Raji (cell line): Measurements from ENCODE around the gene PSMA6.

ENCODE experiments used
- POLR2A ChIP-seq: IDR thresholded peaks from 2 replicates; pipeline ENCODE4 v1.6.1; 2011; ENCODE audit warnings: low read depth, low read length, control low read depth; ENCODE audit not compliant: insufficient read depth

The PSMA6 gene

DNA sequence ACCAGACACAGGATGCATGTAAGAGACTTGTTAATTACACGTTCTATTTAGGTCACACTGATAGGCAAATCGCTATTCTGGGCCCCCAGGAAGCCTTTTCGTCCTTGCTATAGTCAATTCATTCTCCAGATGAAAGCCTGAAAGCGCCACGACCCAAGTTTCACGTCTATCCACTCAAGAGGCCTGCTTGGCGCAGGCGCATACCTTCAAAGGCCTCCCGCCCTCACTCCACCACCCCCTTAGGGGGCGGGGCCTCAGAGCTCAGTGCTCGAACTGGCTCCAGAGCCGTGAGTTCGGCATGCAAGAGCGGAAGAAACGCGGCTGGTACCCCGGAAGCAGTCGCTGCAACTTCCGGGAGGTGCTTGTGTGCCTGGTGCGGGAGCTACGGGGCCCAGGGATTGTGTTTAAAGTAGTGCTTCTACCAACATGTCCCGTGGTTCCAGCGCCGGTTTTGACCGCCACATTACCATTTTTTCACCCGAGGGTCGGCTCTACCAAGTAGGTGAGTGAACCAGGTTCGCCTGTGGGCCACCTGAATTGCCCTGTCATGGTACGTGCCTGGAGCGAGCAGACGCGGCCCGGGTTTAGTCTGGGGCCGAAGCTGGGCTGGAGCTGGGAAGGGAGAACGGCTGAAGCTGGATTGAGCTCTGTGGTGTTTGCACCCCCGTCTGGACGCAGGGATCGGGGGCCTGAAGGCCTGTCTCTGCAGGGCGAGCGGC lies at the start of gene PSMA6:
Gene PSMA6, plus strand, starts transcription at position 332 of the 719 bp plus-strand sequence. Its CDS starts 95 bp downstream, at position 427.
- peak; percentile 77 for TF ChIP-seq POLR2A

DNA sequence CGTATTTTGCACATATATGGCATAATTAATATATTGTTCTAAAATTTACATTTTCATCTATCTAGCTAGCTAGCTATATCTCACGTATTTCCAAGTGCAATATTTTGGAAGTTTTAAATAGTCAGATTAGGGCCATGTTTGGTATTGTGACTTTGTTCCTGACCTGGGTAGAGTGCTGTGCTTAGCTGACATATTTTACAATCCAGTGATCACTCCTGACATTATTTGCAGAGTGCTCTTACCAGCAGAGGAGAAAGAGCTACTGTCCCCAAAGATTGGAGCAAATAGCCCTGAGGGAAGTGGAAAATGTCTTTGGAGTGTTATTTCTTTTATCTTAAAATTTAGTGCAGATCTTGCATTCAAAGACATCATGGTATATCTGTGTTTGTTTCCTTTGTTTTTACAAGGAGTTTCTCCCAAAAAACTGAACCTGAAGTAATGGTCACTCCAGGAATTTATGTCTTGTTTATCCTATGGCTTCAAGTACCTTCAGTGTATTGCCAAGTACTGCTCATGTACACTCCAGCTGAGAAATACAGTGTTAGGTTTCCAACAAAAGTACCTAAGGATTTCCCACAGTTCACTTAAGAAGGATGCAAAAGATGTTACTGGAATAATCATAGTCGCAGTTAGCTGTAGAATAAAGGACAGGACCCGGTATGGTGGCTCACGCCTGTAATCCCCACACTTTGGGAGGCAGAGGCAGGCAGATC lies 49.4 kb upstream of the PSMA6 start:
- no peak for TF ChIP-seq POLR2A

DNA sequence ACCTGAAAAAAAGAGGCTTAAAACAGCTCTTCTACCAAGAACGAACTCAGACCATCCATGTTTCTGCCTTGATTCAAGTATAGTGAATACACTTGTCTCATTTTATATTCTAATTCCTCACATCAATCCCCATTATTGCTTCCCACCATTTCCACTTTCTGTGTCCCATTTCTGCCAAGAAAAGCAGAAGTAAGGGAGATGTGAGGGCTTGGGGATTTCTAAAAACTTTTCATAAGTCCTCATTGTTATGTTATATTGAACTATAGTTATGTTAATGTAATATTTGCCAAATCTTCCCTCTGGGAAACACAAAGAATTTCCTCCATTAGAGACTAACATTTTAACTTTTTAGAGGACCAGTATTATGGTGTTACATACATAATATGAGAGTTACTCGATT lies 48.2 kb upstream of the PSMA6 start:
- TF ChIP-seq POLR2A, result no peak

DNA sequence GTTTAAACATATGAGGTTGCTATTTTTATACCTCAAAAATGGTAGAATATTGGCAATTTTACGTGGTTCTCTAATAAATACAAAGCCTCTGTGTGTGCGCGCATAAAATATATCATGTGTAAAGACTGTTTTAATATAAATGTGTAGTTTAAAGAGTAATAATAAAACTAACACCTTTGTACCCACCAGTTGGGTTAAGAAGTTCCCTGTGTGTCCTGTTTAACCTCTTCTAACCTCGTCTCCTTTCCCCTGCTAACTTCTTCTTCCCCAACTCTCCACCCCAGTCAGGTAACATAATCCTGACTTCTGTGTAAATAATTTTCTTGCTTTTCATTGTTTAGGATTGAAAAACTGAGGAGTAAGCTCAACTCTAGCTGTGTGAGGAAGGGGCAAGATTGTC lies 47.6 kb upstream of the PSMA6 start:
- TF ChIP-seq POLR2A, result no peak

DNA sequence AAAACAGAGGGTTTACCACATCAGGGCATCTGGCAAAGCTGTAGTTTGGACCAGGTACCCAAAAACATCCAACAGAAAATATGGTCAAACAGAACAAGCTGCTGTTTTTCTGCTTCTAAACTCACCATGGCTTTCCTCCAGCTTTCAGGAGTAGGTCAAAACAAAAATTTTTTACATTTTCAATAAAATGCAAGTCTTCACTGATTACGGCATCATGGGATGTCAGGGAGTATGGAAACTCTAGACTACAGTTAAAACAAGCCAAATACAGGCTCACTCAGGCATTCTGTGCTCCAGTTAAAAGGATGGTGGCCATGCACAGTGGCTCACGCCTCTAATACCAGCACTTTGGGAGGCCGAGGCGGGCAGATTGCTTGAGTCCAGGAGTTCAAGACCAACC lies 47.1 kb upstream of the PSMA6 start:
- TF ChIP-seq POLR2A, result no peak

DNA sequence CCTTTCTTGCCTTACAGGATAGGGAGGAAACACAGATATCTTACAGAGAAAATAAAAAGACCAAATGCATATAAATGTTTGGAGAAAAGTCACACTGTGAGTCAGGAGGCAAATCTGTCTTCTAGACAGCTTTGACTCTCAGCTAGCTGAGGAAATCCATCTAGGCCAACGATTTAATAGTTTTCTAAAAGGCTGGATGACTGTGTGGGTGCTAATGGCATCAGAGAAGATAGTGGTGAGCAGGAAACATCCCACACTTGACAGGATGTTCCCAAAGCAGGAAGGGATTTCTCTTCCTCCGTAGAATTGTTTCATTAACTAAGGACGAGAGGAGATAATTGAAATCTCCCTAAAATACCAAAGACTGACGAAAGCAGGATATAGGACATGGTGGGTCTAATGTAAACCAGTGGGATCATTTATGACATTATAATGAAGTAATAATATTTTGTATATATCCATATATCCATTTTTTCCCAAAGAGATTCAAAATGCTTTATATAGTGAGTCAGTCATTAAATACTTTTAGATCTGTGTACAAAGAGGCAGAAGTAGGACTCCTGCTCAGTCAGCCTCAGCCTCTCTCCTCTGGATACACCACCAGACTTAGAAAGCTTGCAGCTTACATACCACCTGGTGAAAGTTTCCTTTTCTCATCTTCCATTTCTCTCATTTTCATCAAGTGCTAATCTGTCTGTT lies 44.3 kb upstream of the PSMA6 start:
- TF ChIP-seq POLR2A, result no peak

DNA sequence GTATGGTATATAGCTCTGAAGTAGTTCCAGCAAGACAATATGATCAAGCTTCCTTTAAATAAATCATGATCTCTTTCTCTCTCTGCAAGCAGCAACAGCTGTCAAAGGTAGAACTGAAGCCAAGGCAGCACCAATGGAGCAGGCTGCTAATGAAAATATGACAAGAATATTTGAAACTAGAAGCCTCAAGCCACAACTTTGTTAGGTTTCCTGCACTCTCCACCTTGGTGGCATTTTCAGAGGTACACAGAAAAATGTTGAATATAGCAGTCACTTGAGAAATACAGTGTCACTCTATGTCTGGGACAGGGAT lies 43.8 kb upstream of the PSMA6 start:
- no peak for TF ChIP-seq POLR2A

DNA sequence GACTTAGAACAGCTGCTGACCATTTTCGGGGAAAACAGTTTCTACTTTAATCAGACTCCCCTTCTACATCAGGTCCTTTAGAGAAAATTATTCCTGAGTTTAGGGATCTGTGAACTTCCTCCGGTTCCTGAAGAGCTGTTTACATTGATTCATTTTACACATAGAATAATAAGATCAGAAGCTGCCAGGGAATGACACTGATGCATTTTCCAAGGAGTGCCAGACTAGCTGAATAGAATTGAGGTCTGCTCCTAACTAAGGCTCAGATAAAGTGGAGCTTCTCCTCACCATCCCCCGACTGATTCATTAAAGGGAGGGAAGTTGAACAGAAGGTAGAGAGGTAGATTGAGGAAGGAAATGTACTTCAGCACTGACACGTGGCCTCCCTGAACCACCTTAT lies 41.9 kb upstream of the PSMA6 start:
- TF ChIP-seq POLR2A, result no peak

DNA sequence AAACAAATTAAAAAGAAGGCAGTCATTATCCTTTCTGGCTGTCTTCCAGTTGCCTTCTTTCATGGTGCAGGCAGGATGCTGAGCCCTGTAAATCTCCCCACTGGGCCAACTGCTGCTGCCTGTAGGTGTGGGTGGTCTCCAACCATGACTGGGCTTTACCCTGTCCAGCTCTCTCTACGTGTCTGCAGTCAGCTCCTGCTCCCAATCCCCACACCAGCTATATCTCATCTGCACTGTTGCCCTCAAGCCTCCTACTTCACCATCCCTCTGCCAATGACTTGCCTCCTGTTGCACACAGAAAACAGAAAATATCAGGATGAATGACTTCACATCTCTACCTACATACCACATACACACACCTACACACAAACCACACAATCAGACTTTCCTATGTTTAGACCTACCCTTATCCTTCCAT lies 39.7 kb upstream of the PSMA6 start:
- no peak for TF ChIP-seq POLR2A

DNA sequence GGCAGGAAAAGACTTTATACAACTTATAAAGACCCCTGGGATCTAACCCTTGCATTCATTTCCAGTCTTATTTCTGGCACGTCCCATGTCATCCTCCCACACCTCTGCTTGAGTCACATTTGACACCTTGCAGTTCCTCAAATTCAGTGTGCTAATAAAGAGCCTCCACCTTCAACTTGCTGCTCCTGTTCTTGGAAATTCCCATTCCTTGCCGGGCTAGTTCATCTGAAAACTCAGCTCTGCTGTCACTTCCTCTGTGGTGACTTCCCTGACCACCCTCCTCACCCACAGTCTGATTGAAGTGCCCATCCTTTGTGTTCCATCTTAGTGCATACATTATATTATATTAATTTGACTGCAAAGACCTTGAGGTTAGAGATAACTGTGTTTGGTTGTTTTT lies 37.4 kb upstream of the PSMA6 start:
- no peak for TF ChIP-seq POLR2A

DNA sequence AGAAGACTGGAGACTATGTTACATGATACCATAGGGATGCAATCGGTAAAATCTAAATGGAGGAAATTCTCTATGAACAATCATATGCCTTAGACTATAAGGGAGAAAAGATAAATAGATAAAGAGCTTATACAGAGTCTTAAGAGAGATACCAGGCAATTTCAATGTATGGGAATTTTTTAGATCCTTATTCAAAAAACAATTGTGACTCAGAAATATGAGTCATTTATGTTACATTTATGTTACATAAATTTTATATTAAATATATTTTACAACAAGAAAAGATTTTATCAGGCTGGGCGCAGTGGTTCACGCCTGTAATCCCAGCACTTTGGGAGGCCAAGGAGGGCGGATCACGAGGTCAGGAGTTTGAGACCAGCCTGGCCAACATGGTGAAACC lies 36.5 kb upstream of the PSMA6 start:
- no peak for TF ChIP-seq POLR2A

DNA sequence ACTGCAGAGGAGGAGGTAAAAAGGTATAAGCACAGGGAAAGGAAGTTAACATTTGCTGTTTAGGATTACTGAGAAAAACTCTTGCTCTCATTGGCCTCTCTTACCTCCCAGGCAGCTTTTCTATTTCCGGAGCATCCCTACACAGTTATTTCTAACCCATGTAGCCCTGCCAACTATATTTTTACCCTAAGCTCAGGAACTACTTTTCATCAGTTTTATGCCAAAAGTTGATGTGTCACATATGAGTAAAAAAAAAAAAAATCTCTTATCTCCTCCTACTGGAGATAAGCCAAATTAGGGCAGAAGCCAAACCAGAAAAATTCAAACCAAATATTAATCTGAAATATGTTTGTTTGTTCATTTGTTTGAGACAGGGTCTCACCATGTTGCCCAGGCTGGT lies 34.4 kb upstream of the PSMA6 start:
- TF ChIP-seq POLR2A, result no peak

DNA sequence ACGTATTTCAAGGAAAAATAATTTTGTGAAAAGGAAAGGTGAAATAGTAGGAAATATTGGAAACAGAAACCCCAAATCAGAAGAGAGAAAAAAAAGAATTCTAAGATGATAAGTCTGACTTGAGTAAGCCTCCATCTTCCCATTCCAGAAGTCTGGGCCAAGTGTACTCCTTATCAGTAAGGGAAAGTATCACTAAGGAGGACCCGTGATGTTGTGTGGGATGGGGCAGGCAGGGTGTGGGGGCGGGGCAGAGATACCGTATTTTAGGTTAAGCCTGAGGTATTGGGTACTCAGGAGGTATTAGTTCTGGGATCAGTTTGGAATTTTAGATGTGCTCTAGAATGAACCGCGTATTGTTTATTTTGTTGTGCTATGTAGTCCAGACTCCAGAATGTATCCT lies 33.8 kb upstream of the PSMA6 start:
- TF ChIP-seq POLR2A, result no peak

DNA sequence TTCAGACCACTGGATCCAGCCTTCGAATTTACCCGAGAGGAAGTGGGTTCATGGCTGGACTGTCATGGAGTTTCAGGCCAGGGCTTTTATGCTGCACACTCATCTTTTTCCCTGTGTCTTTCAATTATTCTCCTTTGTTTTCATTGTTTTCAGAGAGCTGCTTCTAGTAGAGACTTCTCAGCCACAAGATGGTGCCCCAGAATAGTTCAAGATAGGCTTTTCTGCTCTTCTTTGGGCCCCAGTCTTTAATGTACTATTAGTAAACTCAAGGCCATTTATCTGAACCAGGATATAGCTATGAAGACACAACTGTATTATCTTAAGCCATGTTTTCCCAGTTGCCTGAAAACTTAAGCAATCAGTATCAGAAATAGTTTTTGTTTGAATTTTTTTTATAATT lies 30.4 kb upstream of the PSMA6 start:
- TF ChIP-seq POLR2A, result no peak

DNA sequence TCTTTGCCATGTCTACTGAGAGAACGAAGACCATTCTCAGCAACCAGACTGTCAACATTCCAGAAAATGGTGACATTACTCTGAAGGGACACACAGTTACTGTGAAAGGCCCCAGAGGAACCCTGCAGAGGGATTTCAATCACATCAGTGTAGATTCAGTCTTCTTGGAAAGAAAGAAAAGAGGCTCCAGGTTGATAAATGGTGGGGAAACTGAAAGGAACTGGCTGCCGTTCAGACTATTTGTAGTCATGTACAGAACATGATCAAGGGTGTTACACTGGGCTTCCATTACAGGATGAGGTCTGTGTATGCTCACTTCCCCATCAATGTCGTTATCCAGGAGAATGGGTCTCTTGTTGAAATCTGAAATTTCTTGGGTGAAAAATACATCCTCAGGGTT lies 29.7 kb upstream of the PSMA6 start:
- TF ChIP-seq POLR2A, result no peak

DNA sequence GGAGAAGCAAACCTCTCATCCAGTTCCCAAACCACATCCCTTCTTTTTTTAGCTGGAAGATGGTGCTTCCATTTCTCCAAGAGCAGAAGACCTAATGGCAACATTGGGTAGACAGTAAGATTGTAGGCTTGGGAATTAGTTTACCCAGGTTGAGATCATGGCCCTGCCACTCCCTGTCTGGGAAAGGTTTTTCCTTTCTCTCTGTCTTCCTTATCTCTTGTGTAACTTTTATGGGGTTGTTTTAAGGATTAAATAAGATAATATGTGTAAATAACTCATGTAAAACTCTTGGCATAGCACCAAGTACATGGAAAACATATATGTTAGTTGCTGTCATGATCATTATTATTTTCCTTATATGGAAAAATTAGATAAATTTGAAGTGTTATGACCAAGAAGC lies 23.2 kb upstream of the PSMA6 start:
- TF ChIP-seq POLR2A, result no peak
